Liver (tissue), 3 donors: ENCODE results near the gene OR1E2.
A peak's percentile ranks its signal among the peaks of the same experiment; 100 is the strongest.

Experiments
- EGR1 ChIP-seq, 2 donors: IDR thresholded peaks; 2 replicates each; pipeline ENCODE4 v1.6.1; 2016 to 2018; ENCODE audit warnings: antibody characterized with exemption in 2 of 2, low read depth in 2 of 2
- GABPA ChIP-seq, 2 donors: IDR thresholded peaks in 1 of 2; conservative IDR thresholded peaks in 1 of 2; 2 replicates each; pipeline ENCODE4 v1.6.1; 2016; ENCODE audit warnings: antibody characterized with exemption in 2 of 2, mild to moderate bottlenecking in 1 of 2, moderate library complexity in 1 of 2
- RAD21 ChIP-seq, 2 donors: IDR thresholded peaks; 2 replicates each; pipeline ENCODE4 v1.6.1; 2016; ENCODE audit warnings: antibody characterized with exemption in 2 of 2, mild to moderate bottlenecking in 2 of 2
- RXRA ChIP-seq, 2 donors: IDR thresholded peaks; 2 replicates each; pipeline ENCODE4 v1.6.1; 2017 to 2018; ENCODE audit warnings: antibody characterized with exemption in 2 of 2, mild to moderate bottlenecking in 1 of 2
- SP1 ChIP-seq: IDR thresholded peaks from 2 replicates; pipeline ENCODE4 v1.6.1; 2018; ENCODE audit warnings: antibody characterized with exemption, mild to moderate bottlenecking
- TAF1 ChIP-seq: conservative IDR thresholded peaks from 2 replicates; pipeline ENCODE4 v1.6.1; 2016; ENCODE audit warnings: antibody characterized with exemption, mild to moderate bottlenecking
- YY1 ChIP-seq: IDR thresholded peaks from 2 replicates; pipeline ENCODE4 v1.6.1; 2016; ENCODE audit warnings: antibody characterized with exemption, mild to moderate bottlenecking
- ZBTB33 ChIP-seq: IDR thresholded peaks from 2 replicates; pipeline ENCODE4 v1.6.1; 2016; ENCODE audit warnings: antibody characterized with exemption
- TF ChIP-seq, protein P1 (sequence below): fragments of 150-350 bp; IDR thresholded peaks from 2 replicates; pipeline ENCODE4 v1.5.1; 2017; ENCODE audit warnings: improper control_type of control experiment, low read depth, low read length; ENCODE audit not compliant: missing input control
- TF ChIP-seq, protein P2 (sequence below): IDR thresholded peaks from 2 replicates; pipeline ENCODE4 v1.6.1; 2016; ENCODE audit warnings: antibody characterized with exemption, mild to moderate bottlenecking
- TF ChIP-seq, protein P3 (sequence below): IDR thresholded peaks from 2 replicates; pipeline ENCODE4 v1.6.1; 2016; ENCODE audit warnings: antibody characterized with exemption
- TF ChIP-seq, protein P4 (sequence below): IDR thresholded peaks from 2 replicates; pipeline ENCODE4 v1.6.1; 2016; ENCODE audit warnings: antibody characterized with exemption
- donor health status: healthy.
- donor health status: healthy.

- TF ChIP-seq, protein P1, sequence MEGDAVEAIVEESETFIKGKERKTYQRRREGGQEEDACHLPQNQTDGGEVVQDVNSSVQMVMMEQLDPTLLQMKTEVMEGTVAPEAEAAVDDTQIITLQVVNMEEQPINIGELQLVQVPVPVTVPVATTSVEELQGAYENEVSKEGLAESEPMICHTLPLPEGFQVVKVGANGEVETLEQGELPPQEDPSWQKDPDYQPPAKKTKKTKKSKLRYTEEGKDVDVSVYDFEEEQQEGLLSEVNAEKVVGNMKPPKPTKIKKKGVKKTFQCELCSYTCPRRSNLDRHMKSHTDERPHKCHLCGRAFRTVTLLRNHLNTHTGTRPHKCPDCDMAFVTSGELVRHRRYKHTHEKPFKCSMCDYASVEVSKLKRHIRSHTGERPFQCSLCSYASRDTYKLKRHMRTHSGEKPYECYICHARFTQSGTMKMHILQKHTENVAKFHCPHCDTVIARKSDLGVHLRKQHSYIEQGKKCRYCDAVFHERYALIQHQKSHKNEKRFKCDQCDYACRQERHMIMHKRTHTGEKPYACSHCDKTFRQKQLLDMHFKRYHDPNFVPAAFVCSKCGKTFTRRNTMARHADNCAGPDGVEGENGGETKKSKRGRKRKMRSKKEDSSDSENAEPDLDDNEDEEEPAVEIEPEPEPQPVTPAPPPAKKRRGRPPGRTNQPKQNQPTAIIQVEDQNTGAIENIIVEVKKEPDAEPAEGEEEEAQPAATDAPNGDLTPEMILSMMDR: no peak
- TF ChIP-seq EGR1 (IDR thresholded peaks at IDR 0.05; ENCODE audit: low read depth in 2 of 2) (no peak), RAD21 (IDR thresholded peaks at IDR 0.05) (peak; percentile 10), TAF1 (no peak), ZBTB33 (no peak), RXRA (IDR thresholded peaks at IDR 0.05) (no peak), GABPA (IDR thresholded peaks at IDR 0.05 in 1 of 2, conservative IDR thresholded peaks at IDR 0.05 in 1 of 2) (no peak), YY1 (no peak), SP1 (no peak)
- TF ChIP-seq, protein P2, sequence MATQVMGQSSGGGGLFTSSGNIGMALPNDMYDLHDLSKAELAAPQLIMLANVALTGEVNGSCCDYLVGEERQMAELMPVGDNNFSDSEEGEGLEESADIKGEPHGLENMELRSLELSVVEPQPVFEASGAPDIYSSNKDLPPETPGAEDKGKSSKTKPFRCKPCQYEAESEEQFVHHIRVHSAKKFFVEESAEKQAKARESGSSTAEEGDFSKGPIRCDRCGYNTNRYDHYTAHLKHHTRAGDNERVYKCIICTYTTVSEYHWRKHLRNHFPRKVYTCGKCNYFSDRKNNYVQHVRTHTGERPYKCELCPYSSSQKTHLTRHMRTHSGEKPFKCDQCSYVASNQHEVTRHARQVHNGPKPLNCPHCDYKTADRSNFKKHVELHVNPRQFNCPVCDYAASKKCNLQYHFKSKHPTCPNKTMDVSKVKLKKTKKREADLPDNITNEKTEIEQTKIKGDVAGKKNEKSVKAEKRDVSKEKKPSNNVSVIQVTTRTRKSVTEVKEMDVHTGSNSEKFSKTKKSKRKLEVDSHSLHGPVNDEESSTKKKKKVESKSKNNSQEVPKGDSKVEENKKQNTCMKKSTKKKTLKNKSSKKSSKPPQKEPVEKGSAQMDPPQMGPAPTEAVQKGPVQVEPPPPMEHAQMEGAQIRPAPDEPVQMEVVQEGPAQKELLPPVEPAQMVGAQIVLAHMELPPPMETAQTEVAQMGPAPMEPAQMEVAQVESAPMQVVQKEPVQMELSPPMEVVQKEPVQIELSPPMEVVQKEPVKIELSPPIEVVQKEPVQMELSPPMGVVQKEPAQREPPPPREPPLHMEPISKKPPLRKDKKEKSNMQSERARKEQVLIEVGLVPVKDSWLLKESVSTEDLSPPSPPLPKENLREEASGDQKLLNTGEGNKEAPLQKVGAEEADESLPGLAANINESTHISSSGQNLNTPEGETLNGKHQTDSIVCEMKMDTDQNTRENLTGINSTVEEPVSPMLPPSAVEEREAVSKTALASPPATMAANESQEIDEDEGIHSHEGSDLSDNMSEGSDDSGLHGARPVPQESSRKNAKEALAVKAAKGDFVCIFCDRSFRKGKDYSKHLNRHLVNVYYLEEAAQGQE: no peak
- TF ChIP-seq, protein P3, sequence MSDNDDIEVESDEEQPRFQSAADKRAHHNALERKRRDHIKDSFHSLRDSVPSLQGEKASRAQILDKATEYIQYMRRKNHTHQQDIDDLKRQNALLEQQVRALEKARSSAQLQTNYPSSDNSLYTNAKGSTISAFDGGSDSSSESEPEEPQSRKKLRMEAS: no peak
- TF ChIP-seq, protein P4, sequence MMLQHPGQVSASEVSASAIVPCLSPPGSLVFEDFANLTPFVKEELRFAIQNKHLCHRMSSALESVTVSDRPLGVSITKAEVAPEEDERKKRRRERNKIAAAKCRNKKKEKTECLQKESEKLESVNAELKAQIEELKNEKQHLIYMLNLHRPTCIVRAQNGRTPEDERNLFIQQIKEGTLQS: no peak
These were observed 14.0 kb upstream of the OR1E2 start for GRCh38 chr17:3447625-3448024.
